DOHH2 (cell line): ENCODE measurements around the gene TTI1.

Source experiments
- CTCF ChIP-seq: fragments of 200-600 bp; sonication (generic); IDR thresholded peaks from one replicate; pipeline ENCODE4 v1.5.1; 2014; ENCODE audit warnings: antibody characterized with exemption, mild to moderate bottlenecking, low read depth, low read length; ENCODE audit not compliant: poor library complexity, severe bottlenecking
- EZH2phosphoT487 ChIP-seq: fragments of 200-600 bp; sonication (generic); IDR thresholded peaks from 2 replicates; pipeline ENCODE4 v1.6.1; 2017; ENCODE audit warnings: borderline replicate concordance, mild to moderate bottlenecking, antibody characterized with exemption, low read length, moderate library complexity, mixed read lengths

GRCh38 chr20:37995856-37996605 is 37.2 kb downstream of the TTI1 start:
- TF ChIP-seq CTCF (no peak), EZH2phosphoT487 (no peak)
